HEK293 (cell line): Measurements from ENCODE around the gene UFSP2.

ENCODE experiments used
- CTCF ChIA-PET: fragments of 350-600 bp; formaldehyde crosslinking; extraction: SDS; loops from one replicate; lab custom pipeline; 2021; ENCODE audit warnings: antibody characterized with exemption; lab: Yijun Ruan, JAX
- POLR2A ChIA-PET: fragments of 300-600 bp; formaldehyde crosslinking; extraction: SDS; loops from one replicate; lab custom pipeline; 2020; ENCODE audit warnings: antibody characterized with exemption, inconsistent platforms; lab: Yijun Ruan, JAX
- H3K27ac ChIP-seq: fragments of 200-500 bp; sonication (Bioruptor generic); 2 replicates; pipeline ENCODE4 v1.5.1; 2014; ENCODE audit warnings: low read depth, low read length, control low read depth, inconsistent platforms; ENCODE audit errors: extremely low read depth
- H3K36me3 ChIP-seq, 2 experiments: fragments of 200-500 bp in 1 of 2; sonication (Bioruptor generic) in 1 of 2; 1 replicate in 1 of 2; 2 replicates in 1 of 2; pipeline ENCODE4 v1.5.1; 2014 to 2017; ENCODE audit warnings: inconsistent platforms in 2 of 2, low read length in 2 of 2; ENCODE audit not compliant: control insufficient read depth in 2 of 2, insufficient read depth in 1 of 2
- H3K4me1 ChIP-seq: fragments of 200-500 bp; sonication (Bioruptor generic); 2 replicates; pipeline ENCODE4 v1.5.1; 2014; ENCODE audit warnings: mild to moderate bottlenecking, low read length, inconsistent platforms; ENCODE audit not compliant: control insufficient read depth, insufficient read depth
- H3K4me3 ChIP-seq: 2 replicates; pipeline ENCODE4 v1.5.1; 2011; ENCODE audit warnings: low read depth, mild to moderate bottlenecking, control low read depth, low read length, moderate library complexity
- H3K9me3 ChIP-seq: fragments of 200-500 bp; sonication (Bioruptor generic); 2 replicates; pipeline ENCODE4 v1.5.1; 2014; ENCODE audit warnings: low read depth, low read length, inconsistent platforms; ENCODE audit not compliant: control insufficient read depth, insufficient read depth
- GFI1B ChIP-seq: fragments of 450-650 bp; formaldehyde crosslinking; IDR thresholded peaks from 2 replicates; pipeline ENCODE4 v1.5.1; 2016; ENCODE audit warnings: missing biosample characterization, missing genetic modification characterization
- RBAK ChIP-seq: fragments of 450-650 bp; formaldehyde crosslinking; IDR thresholded peaks from 2 replicates; pipeline ENCODE4 v1.5.1; 2016; ENCODE audit warnings: missing biosample characterization, missing genetic modification characterization
- REPIN1 ChIP-seq: fragments of 450-650 bp; formaldehyde crosslinking; IDR thresholded peaks from 2 replicates; pipeline ENCODE4 v1.5.1; 2017; ENCODE audit warnings: missing biosample characterization, missing genetic modification characterization, low read depth
- ZBTB17 ChIP-seq: fragments of 450-650 bp; formaldehyde crosslinking; IDR thresholded peaks from 2 replicates; pipeline ENCODE4 v1.5.1; 2016; ENCODE audit warnings: missing biosample characterization, missing genetic modification characterization
- ZBTB21 ChIP-seq: fragments of 450-650 bp; formaldehyde crosslinking; IDR thresholded peaks from 2 replicates; pipeline ENCODE4 v1.5.1; 2017; ENCODE audit warnings: missing biosample characterization, missing genetic modification characterization
- ZBTB7A ChIP-seq: fragments of 450-650 bp; formaldehyde crosslinking; IDR thresholded peaks from 2 replicates; pipeline ENCODE4 v1.5.1; 2016; ENCODE audit warnings: low read depth, missing biosample characterization, missing genetic modification characterization
- ZEB2 ChIP-seq: fragments of 450-650 bp; formaldehyde crosslinking; IDR thresholded peaks from 2 replicates; pipeline ENCODE4 v1.5.1; 2016; ENCODE audit warnings: missing biosample characterization, missing genetic modification characterization
- ZFHX2 ChIP-seq: fragments of 450-650 bp; formaldehyde crosslinking; conservative IDR thresholded peaks from 2 replicates; pipeline ENCODE4 v1.5.1; 2016; ENCODE audit warnings: missing biosample characterization, missing genetic modification characterization
- ZNF132 ChIP-seq: fragments of 450-650 bp; formaldehyde crosslinking; IDR thresholded peaks from 2 replicates; pipeline ENCODE4 v1.5.1; 2017; ENCODE audit warnings: missing biosample characterization, missing genetic modification characterization, borderline replicate concordance
- ZNF169 ChIP-seq: fragments of 450-650 bp; formaldehyde crosslinking; IDR thresholded peaks from 2 replicates; pipeline ENCODE4 v1.5.1; 2016; ENCODE audit warnings: missing biosample characterization, missing genetic modification characterization
- ZNF175 ChIP-seq: fragments of 450-650 bp; formaldehyde crosslinking; IDR thresholded peaks from 2 replicates; pipeline ENCODE4 v1.5.1; 2016; ENCODE audit warnings: missing biosample characterization, missing genetic modification characterization
- ZNF184 ChIP-seq: fragments of 450-650 bp; IDR thresholded peaks from 2 replicates; pipeline ENCODE4 v1.5.1; 2018; ENCODE audit warnings: missing biosample characterization, mild to moderate bottlenecking, missing genetic modification characterization
- ZNF23 ChIP-seq: fragments of 450-650 bp; formaldehyde crosslinking; IDR thresholded peaks from 2 replicates; pipeline ENCODE4 v1.5.1; 2016; ENCODE audit warnings: missing biosample characterization, missing genetic modification characterization, borderline replicate concordance
- ZNF350 ChIP-seq: fragments of 450-650 bp; formaldehyde crosslinking; IDR thresholded peaks from 2 replicates; pipeline ENCODE4 v1.5.0; 2017; ENCODE audit warnings: missing biosample characterization, mild to moderate bottlenecking, missing genetic modification characterization
- ZNF366 ChIP-seq: fragments of 450-650 bp; formaldehyde crosslinking; conservative IDR thresholded peaks from 2 replicates; pipeline ENCODE4 v1.5.1; 2016; ENCODE audit warnings: missing biosample characterization, missing genetic modification characterization
- ZNF423 ChIP-seq: fragments of 450-650 bp; formaldehyde crosslinking; IDR thresholded peaks from 2 replicates; pipeline ENCODE4 v1.5.1; 2016; ENCODE audit warnings: missing biosample characterization, missing genetic modification characterization
- ZNF600 ChIP-seq: fragments of 450-650 bp; formaldehyde crosslinking; IDR thresholded peaks from 2 replicates; pipeline ENCODE4 v1.5.1; 2016; ENCODE audit warnings: missing biosample characterization, missing genetic modification characterization
- ZNF626 ChIP-seq: fragments of 450-650 bp; sonication (Bioruptor Pico); formaldehyde crosslinking; IDR thresholded peaks from 2 replicates; pipeline ENCODE4 v1.5.1; 2018; ENCODE audit warnings: missing biosample characterization, missing genetic modification characterization, inconsistent platforms
- ZNF76 ChIP-seq: fragments of 450-650 bp; formaldehyde crosslinking; IDR thresholded peaks from 2 replicates; pipeline ENCODE4; 2016; ENCODE audit warnings: low read depth, missing biosample characterization, missing genetic modification characterization, borderline replicate concordance
- TF ChIP-seq, protein P1 (sequence below): fragments of 450-650 bp; formaldehyde crosslinking; optimal IDR thresholded peaks from 2 replicates; pipeline ENCODE3; 2016; ENCODE audit warnings: missing biosample characterization, mild to moderate bottlenecking, missing genetic modification characterization
- TF ChIP-seq, protein P2 (sequence below): fragments of 450-650 bp; formaldehyde crosslinking; IDR thresholded peaks from 2 replicates; pipeline ENCODE4 v1.5.1; 2016; ENCODE audit warnings: missing biosample characterization, missing genetic modification characterization
- TF ChIP-seq, protein P3 (sequence below): fragments of 450-650 bp; formaldehyde crosslinking; IDR thresholded peaks from 2 replicates; pipeline ENCODE4 v1.5.1; 2016; ENCODE audit warnings: missing biosample characterization, missing genetic modification characterization, borderline replicate concordance
- TF ChIP-seq, protein P4 (sequence below): IDR thresholded peaks from 2 replicates; pipeline ENCODE4 v1.6.1; 2011; ENCODE audit warnings: mild to moderate bottlenecking, low read depth, low read length, borderline replicate concordance
- TF ChIP-seq, protein P5 (sequence below): fragments of 450-650 bp; formaldehyde crosslinking; IDR thresholded peaks from 2 replicates; pipeline ENCODE4 v1.5.1; 2017; ENCODE audit warnings: missing biosample characterization, missing genetic modification characterization
- TF ChIP-seq, protein P6 (sequence below): fragments of 450-650 bp; formaldehyde crosslinking; IDR thresholded peaks from 2 replicates; pipeline ENCODE4 v1.5.1; 2017; ENCODE audit warnings: missing biosample characterization, missing genetic modification characterization

Gene UFSP2

DNA sequence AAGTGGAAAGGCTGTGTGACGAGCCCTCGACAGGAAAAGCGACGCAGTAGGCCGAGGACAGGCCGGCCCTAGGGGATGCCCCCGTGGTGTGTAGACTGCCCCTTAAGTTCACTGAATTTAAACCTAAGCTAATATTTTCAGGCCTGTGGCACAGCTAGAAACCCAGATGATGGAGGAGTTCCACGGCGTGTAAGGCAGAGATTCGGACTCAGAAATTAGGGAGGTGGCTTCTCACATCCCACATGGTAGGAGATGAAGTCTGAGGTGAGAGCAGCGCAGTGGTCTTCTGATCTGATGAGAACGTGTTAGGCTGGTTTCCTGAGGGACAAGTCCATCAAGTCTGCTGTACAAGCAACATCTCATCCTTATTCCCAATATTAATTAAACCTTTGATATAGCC, 37.8 kb downstream of the UFSP2 start:
- Histone ChIP-seq H3K4me3 (no peak overlapping the region), H3K27ac (no peak overlapping the region)
- TF ChIP-seq ZBTB7A (tag by site-specific recombination) (no peak), RBAK (tag by site-specific recombination) (no peak), ZNF350 (tag by site-specific recombination) (no peak), ZEB2 (tag by site-specific recombination) (no peak), ZBTB17 (tag by site-specific recombination) (no peak), ZNF600 (tag by site-specific recombination) (no peak), ZBTB21 (tag by site-specific recombination) (no peak), ZNF423 (no peak), ZNF169 (no peak), ZFHX2 (tag by site-specific recombination) (no peak), ZNF626 (tag by site-specific recombination) (no peak)
- TF ChIP-seq, protein P1, sequence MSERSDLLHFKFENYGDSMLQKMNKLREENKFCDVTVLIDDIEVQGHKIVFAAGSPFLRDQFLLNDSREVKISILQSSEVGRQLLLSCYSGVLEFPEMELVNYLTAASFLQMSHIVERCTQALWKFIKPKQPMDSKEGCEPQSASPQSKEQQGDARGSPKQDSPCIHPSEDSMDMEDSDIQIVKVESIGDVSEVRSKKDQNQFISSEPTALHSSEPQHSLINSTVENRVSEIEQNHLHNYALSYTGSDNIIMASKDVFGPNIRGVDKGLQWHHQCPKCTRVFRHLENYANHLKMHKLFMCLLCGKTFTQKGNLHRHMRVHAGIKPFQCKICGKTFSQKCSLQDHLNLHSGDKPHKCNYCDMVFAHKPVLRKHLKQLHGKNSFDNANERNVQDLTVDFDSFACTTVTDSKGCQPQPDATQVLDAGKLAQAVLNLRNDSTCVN, result no peak
- TF ChIP-seq, all 188 proteins: peak for 0
- no peaks in the 10 kb centered on the region for H3K9me3 ChIP-seq
- ChIA-PET CTCF (no interaction called here), POLR2A (no interaction called here)
- H3K4me1 ChIP-seq, result no peaks in the 10 kb centered on the region
- H3K36me3 ChIP-seq, result no peaks in the 10 kb centered on the region

DNA sequence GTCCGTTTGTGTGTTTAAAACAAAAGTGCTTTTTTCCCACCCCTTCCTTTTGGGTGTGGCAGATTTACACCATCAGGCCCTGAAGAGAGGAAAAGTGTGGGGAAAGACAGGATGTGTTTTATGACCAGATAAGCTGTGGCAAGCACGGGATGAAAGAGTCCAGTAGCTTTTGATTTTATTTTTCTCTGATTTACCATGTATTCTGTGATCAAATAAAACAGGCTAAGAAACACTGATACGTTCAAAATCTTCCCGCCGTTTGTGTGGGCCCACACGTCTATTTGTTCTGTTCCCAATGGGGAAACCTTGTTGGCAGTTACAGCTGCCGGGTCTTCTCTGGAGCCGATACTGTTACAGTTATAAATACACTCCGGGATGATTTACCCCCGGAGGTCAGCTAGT, 40.8 kb downstream of the UFSP2 start:
- ChIA-PET POLR2A (no interaction called here), CTCF (no interaction called here)
- Histone ChIP-seq H3K4me3 (no peak overlapping the region), H3K27ac (no peak overlapping the region), H3K36me3 (no peaks in the 10 kb centered on the region), H3K4me1 (no peaks in the 10 kb centered on the region), H3K9me3 (no peaks in the 10 kb centered on the region)
- TF ChIP-seq, protein P2, sequence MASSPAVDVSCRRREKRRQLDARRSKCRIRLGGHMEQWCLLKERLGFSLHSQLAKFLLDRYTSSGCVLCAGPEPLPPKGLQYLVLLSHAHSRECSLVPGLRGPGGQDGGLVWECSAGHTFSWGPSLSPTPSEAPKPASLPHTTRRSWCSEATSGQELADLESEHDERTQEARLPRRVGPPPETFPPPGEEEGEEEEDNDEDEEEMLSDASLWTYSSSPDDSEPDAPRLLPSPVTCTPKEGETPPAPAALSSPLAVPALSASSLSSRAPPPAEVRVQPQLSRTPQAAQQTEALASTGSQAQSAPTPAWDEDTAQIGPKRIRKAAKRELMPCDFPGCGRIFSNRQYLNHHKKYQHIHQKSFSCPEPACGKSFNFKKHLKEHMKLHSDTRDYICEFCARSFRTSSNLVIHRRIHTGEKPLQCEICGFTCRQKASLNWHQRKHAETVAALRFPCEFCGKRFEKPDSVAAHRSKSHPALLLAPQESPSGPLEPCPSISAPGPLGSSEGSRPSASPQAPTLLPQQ (tag by site-specific recombination), result peak; percentile 63; the same call in 1 of the 2 replicates
- TF ChIP-seq ZNF423 (no peak), ZNF132 (tag by site-specific recombination) (no peak), ZNF184 (no peak), ZNF23 (tag by site-specific recombination) (no peak)
- TF ChIP-seq, protein P3, sequence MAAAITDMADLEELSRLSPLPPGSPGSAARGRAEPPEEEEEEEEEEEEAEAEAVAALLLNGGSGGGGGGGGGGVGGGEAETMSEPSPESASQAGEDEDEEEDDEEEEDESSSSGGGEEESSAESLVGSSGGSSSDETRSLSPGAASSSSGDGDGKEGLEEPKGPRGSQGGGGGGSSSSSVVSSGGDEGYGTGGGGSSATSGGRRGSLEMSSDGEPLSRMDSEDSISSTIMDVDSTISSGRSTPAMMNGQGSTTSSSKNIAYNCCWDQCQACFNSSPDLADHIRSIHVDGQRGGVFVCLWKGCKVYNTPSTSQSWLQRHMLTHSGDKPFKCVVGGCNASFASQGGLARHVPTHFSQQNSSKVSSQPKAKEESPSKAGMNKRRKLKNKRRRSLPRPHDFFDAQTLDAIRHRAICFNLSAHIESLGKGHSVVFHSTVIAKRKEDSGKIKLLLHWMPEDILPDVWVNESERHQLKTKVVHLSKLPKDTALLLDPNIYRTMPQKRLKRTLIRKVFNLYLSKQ, result no peak
- TF ChIP-seq, protein P4, sequence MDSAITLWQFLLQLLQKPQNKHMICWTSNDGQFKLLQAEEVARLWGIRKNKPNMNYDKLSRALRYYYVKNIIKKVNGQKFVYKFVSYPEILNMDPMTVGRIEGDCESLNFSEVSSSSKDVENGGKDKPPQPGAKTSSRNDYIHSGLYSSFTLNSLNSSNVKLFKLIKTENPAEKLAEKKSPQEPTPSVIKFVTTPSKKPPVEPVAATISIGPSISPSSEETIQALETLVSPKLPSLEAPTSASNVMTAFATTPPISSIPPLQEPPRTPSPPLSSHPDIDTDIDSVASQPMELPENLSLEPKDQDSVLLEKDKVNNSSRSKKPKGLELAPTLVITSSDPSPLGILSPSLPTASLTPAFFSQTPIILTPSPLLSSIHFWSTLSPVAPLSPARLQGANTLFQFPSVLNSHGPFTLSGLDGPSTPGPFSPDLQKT, result no peak

DNA sequence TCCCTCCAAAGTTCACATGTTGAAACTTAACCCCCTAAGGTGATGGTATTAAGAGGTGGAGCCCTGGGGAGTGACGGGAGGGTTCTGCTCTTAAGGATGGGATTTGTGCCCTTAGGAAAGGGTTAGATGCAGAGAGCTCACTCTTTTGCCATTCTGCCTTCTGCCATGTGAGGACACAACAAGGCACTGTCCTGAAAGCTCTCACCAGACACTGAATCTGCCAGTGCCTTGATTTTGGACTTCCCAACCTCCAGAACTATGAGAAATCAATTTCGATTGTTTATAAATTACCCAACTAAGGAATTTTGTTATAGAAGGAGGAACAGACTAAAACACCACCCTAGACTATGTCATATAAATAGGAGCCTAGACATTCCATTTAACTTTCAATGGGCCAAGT, 41.7 kb downstream of the UFSP2 start:
- H3K9me3 ChIP-seq, result no peaks in the 10 kb centered on the region
- no peak overlapping the region for H3K27ac ChIP-seq
- H3K4me1 ChIP-seq, result no peaks in the 10 kb centered on the region
- H3K4me3 ChIP-seq, result no peak overlapping the region
- ChIA-PET POLR2A (no interaction called here), CTCF (no interaction called here)
- H3K36me3 ChIP-seq, result no peaks in the 10 kb centered on the region
- TF ChIP-seq, protein P5, sequence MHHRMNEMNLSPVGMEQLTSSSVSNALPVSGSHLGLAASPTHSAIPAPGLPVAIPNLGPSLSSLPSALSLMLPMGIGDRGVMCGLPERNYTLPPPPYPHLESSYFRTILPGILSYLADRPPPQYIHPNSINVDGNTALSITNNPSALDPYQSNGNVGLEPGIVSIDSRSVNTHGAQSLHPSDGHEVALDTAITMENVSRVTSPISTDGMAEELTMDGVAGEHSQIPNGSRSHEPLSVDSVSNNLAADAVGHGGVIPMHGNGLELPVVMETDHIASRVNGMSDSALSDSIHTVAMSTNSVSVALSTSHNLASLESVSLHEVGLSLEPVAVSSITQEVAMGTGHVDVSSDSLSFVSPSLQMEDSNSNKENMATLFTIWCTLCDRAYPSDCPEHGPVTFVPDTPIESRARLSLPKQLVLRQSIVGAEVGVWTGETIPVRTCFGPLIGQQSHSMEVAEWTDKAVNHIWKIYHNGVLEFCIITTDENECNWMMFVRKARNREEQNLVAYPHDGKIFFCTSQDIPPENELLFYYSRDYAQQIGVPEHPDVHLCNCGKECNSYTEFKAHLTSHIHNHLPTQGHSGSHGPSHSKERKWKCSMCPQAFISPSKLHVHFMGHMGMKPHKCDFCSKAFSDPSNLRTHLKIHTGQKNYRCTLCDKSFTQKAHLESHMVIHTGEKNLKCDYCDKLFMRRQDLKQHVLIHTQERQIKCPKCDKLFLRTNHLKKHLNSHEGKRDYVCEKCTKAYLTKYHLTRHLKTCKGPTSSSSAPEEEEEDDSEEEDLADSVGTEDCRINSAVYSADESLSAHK, result no peak
- TF ChIP-seq REPIN1 (tag by site-specific recombination) (no peak), ZNF600 (tag by site-specific recombination) (no peak), GFI1B (no peak), ZNF175 (tag by site-specific recombination) (no peak), ZNF366 (tag by site-specific recombination) (no peak), ZNF76 (tag by site-specific recombination) (no peak)
- TF ChIP-seq, protein P6, sequence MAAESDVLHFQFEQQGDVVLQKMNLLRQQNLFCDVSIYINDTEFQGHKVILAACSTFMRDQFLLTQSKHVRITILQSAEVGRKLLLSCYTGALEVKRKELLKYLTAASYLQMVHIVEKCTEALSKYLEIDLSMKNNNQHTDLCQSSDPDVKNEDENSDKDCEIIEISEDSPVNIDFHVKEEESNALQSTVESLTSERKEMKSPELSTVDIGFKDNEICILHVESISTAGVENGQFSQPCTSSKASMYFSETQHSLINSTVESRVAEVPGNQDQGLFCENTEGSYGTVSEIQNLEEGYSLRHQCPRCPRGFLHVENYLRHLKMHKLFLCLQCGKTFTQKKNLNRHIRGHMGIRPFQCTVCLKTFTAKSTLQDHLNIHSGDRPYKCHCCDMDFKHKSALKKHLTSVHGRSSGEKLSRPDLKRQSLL, result no peak
